Prostate gland (tissue), 2 donors: ENCODE results near the gene GJB1.

Source experiments
- CTCF ChIP-seq, 4 experiments: fragments of 200-600 bp in 2 of 4; fragments of 450-650 bp in 2 of 4; sonication (generic) in 2 of 4; IDR thresholded peaks; 1 replicate in 3 of 4; 2 replicates in 1 of 4; pipeline ENCODE4 v1.5.1; 2016 to 2019; ENCODE audit warnings: antibody characterized with exemption in 4 of 4, mild to moderate bottlenecking in 2 of 4, moderate library complexity in 2 of 4
- POLR2A ChIP-seq: fragments of 450-650 bp; IDR thresholded peaks from one replicate; pipeline ENCODE4 v1.6.1; 2016; ENCODE audit warnings: antibody characterized with exemption, mild to moderate bottlenecking

- TF ChIP-seq CTCF (IDR thresholded peaks at IDR 0.05), result no peak
- TF ChIP-seq POLR2A, result no peak
Observed at GRCh38 chrX:71182871-71183270, 40.2 kb upstream of the GJB1 start.
